GM10266 (cell line): ENCODE measurements around the gene SIM2.

Experiments
- DNase-seq: peaks from one replicate; pipeline ENCODE4 v3.0.0; 2012; ENCODE audit errors: extremely low spot score
- TF ChIP-seq, protein P1 (sequence below): IDR thresholded peaks from 2 replicates; pipeline ENCODE4 v1.5.1; 2012; ENCODE audit warnings: mild to moderate bottlenecking, low read depth; ENCODE audit not compliant: control insufficient read depth, insufficient read depth; ENCODE audit errors: missing control alignments

Gene SIM2

DNA sequence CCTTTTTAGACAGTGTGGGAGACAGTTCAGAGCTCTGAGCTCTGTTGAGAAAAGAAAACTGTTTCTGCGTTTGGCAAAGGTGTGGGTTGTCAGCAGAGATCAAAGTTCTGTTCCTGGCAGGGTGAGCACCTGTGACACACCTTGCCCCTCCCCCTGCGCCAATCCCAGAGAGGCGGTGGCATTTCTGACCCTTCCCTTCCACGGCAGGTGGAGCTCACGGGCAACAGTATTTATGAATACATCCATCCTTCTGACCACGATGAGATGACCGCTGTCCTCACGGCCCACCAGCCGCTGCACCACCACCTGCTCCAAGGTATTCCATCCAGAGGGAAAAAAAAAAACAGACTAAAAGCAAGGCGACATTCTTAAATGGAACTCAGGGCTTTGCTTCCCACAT, 20.7 kb downstream of the SIM2 start:
- TF ChIP-seq, protein P1, sequence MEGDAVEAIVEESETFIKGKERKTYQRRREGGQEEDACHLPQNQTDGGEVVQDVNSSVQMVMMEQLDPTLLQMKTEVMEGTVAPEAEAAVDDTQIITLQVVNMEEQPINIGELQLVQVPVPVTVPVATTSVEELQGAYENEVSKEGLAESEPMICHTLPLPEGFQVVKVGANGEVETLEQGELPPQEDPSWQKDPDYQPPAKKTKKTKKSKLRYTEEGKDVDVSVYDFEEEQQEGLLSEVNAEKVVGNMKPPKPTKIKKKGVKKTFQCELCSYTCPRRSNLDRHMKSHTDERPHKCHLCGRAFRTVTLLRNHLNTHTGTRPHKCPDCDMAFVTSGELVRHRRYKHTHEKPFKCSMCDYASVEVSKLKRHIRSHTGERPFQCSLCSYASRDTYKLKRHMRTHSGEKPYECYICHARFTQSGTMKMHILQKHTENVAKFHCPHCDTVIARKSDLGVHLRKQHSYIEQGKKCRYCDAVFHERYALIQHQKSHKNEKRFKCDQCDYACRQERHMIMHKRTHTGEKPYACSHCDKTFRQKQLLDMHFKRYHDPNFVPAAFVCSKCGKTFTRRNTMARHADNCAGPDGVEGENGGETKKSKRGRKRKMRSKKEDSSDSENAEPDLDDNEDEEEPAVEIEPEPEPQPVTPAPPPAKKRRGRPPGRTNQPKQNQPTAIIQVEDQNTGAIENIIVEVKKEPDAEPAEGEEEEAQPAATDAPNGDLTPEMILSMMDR, result no peak
- DNase-seq, result no peak

DNA sequence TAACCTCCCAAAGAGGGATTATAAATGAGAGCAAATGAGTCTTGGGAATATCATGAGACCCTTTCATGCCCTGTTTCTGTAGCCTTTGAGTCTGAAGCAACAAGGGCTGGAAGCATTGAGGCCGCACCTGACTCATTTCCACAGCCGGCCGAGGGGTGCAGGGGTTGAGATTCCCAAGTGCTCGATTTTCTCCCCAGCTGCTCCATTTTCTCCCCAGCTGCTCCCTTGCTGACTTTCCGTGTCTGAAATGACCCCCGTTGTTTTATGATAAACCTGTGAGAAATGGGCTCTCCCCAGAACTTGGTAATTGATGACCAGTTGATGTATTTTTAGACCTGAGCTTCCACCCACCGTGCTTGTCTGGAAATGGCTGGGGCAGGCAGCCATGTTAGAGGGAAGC, 22.9 kb downstream of the SIM2 start:
- DNase-seq, result no peak
- TF ChIP-seq, protein P1, result no peak

DNA sequence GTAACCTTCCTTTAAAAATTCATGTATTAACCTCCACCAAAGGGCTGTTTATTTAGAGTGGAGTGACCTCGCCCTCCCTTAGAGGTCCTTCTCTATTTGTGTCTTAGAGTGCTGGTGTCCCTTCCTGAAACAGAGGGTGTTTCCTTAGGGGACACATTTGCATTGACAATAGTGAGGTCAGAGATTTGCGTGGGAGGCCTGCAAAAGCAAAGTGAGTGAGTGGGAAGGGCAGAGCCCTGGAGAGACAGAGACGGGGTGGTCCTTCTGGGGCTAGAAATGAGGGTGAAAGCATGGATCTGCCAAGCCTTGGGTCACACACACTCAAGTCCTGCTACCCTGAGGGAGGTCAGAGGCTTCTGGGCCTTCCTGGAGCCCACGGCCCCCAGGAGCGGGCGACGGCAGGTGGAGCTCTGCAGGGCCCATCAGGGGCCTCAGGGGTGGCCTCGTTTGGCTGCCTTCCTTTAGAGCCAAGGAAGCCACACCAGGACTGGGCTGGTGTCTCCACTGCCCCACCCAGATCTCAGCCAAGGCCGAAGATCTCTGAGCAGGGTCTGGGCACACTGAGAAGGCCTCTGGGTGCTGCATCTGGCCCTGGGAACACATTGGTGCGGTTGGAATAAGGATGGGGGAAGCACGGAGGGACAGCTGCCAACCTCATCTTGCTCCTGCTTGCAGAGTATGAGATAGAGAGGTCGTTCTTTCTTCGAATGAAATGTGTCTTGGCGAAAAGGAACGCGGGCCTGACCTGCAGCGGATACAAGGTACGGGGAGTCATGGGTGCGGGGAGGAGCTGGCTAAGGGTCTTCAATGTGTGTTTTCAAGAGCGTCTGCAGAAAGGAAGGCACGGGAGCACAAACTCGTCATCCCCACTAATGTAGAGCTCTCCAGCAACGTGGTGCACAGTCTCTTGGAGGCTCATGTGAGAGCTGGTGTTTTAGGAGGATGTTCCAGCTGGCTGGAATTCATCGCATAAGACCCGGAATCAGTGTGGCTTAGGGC, 23.8 kb downstream of the SIM2 start:
- TF ChIP-seq, protein P1, result no peak
- no peak for DNase-seq

DNA sequence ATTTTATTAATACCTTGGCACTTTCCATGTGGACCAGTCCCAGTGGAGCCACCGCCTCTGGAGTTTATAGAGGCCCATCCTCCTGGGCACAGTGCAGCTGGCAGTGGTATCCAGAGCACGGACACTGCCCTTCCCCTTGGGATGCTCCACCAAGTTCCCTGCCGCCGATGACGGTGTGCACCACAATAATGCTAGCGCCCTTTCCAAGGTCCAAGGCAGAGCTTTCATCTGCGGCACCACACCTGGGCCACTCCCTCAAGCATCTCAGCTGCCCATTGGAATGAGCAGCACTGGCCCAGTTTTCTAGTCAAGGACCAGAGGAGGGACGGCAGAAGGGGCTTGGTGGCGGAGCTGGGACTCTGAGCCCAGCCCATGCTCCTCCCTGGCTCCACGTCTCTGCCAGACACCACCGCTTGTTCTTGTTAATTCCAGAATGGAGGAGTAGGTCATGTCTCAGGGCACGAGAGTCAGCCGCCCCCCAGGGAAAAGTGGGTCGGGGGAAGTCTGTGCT, 24.5 kb downstream of the SIM2 start:
- no peak for DNase-seq
- TF ChIP-seq, protein P1, result no peak

DNA sequence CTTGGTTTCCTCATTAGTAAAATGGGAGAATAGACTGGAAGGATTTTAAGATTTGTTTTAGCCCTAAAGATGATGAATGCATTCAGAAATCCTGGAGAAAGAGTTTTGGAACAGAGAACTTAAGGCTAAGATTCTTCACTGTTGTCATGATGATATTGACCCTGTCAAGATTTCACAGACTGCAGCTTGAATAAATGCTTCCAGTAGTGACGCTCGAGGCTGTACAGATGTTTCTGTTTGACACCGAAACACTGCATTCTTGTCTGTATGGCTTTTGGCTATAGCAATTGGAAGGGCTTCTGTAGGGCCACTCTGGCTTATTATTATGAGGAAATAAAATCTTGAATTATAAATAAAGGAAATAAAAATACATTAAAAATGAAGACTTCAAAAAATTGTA, 25.7 kb downstream of the SIM2 start:
- no peak for DNase-seq
- TF ChIP-seq, protein P1, result no peak

DNA sequence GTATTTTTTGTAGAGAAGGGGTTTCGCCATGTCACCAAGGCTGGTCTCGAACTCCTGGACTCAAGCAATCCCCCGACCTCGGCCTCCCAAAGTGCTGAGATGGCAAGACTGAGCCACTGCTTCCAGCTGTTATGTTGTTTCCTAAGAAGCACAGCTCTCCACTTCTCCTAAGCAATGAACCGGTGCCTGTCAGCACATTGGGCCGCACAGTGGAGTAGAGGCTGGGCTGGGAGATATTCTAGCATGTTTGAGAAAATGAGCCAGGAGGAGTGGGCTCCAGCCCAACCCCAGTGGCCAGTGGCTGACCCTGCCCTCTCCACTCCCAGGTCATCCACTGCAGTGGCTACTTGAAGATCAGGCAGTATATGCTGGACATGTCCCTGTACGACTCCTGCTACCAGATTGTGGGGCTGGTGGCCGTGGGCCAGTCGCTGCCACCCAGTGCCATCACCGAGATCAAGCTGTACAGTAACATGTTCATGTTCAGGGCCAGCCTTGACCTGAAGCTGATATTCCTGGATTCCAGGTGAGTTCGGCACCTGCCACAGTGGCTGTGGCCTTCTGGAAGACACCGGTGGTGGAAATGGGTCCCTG, 27.0 kb downstream of the SIM2 start:
- TF ChIP-seq, protein P1, result no peak
- DNase-seq, result no peak
